SK-N-SH (cell line): ENCODE results near the gene DIPK1A. TPM values are rescaled to one million over a fixed set of nuclear protein-coding genes. Genes with fewer than 3 reads are reported as not detected.

Experiments
- CTCF ChIA-PET: fragments of 300-600, 350-600 bp; formaldehyde crosslinking; extraction: SDS; loops from one replicate; lab custom pipeline; 2021; lab: Yijun Ruan, JAX
- POLR2A ChIA-PET: fragments of 350-600 bp; sonication (Branson Sonifier 250); formaldehyde crosslinking; extraction: SDS; loops from one replicate; lab custom pipeline; 2020; ENCODE audit warnings: antibody characterized with exemption, inconsistent platforms; lab: Yijun Ruan, JAX
- DNase-seq: peaks from one replicate; pipeline ENCODE4 v3.0.0; 2012
- H2AFZ ChIP-seq: fragments of 200-600 bp; sonication (generic); 2 replicates; pipeline ENCODE4 v1.8.1; 2016; ENCODE audit warnings: antibody characterized with exemption, mild to moderate bottlenecking, low read depth
- H3F3A ChIP-seq: fragments of 200-600 bp; sonication (generic); replicated peaks from 2 replicates; pipeline ENCODE3; 2016; ENCODE audit warnings: antibody characterized with exemption, mild to moderate bottlenecking; ENCODE audit not compliant: insufficient read depth
- H3K27ac ChIP-seq, 2 experiments: fragments of 200-500 bp in 1 of 2; fragments of 200-600 bp in 1 of 2; sonication (Bioruptor generic) in 1 of 2; sonication (generic), shearing (Covaris generic) in 1 of 2; 2 replicates each; pipeline versions ENCODE4 v1.5.1 to v1.6.1; 2014 to 2016; ENCODE audit warnings: low read depth in 2 of 2, inconsistent platforms in 1 of 2, low read length in 1 of 2, mild to moderate bottlenecking in 1 of 2, mixed read lengths in 1 of 2
- H3K27me3 ChIP-seq: fragments of 200-600 bp; sonication (generic), shearing (Covaris generic); 2 replicates; pipeline ENCODE4 v1.6.1; 2016; ENCODE audit warnings: mixed run types; ENCODE audit not compliant: insufficient read depth
- H3K36me3 ChIP-seq, 2 experiments: fragments of 200-500 bp in 1 of 2; fragments of 200-600 bp in 1 of 2; sonication (Bioruptor generic) in 1 of 2; sonication (generic) in 1 of 2; replicated peaks in 1 of 2; 2 replicates each; pipeline versions ENCODE3 to v1.5.1; 2014 to 2016; ENCODE audit warnings: low read length in 1 of 2, mild to moderate bottlenecking in 1 of 2; ENCODE audit not compliant: insufficient read depth in 2 of 2, control insufficient read depth in 1 of 2
- H3K4me1 ChIP-seq, 2 experiments: fragments of 200-500 bp in 1 of 2; fragments of 200-600 bp in 1 of 2; sonication (Bioruptor generic) in 1 of 2; sonication (generic), shearing (Covaris generic) in 1 of 2; 2 replicates each; pipeline versions ENCODE4 v1.5.1 to v1.6.1; 2014 to 2016; ENCODE audit warnings: low read depth in 1 of 2, low read length in 1 of 2, mixed run types in 1 of 2; ENCODE audit not compliant: insufficient read depth in 2 of 2, control insufficient read depth in 1 of 2
- H3K4me2 ChIP-seq: fragments of 200-600 bp; sonication (generic), shearing (Covaris generic); 2 replicates; pipeline ENCODE4 v1.6.1; 2017; ENCODE audit warnings: mixed run types
- H3K4me3 ChIP-seq, 2 experiments: fragments of 200-500 bp in 1 of 2; fragments of 200-600 bp in 1 of 2; sonication (Bioruptor generic) in 1 of 2; sonication (generic), shearing (Covaris generic) in 1 of 2; 2 replicates each; pipeline versions ENCODE4 v1.5.1 to v1.8.1; 2014 to 2016; ENCODE audit warnings: low read depth in 2 of 2, inconsistent platforms in 1 of 2, low read length in 1 of 2, mild to moderate bottlenecking in 1 of 2, mixed read lengths in 1 of 2, moderate library complexity in 1 of 2
- H3K79me2 ChIP-seq: fragments of 200-600 bp; sonication (generic); 2 replicates; pipeline ENCODE4 v1.8.1; 2017; ENCODE audit warnings: mild to moderate bottlenecking; ENCODE audit not compliant: insufficient read depth
- H3K9ac ChIP-seq: fragments of 200-600 bp; sonication (generic); 2 replicates; pipeline ENCODE4 v1.6.1; 2017; ENCODE audit warnings: mixed run types
- H3K9me2 ChIP-seq: fragments of 200-600 bp; sonication (generic); 2 replicates; pipeline ENCODE4 v1.6.1; 2017; ENCODE audit warnings: mixed run types
- H3K9me3 ChIP-seq: fragments of 200-600 bp; sonication (generic); 2 replicates; pipeline ENCODE4 v1.6.1; 2017; ENCODE audit warnings: mixed run types, mild to moderate bottlenecking, moderate library complexity
- H4K20me1 ChIP-seq: fragments of 200-600 bp; sonication (generic); 2 replicates; pipeline ENCODE4 v1.6.1; 2017; ENCODE audit warnings: mild to moderate bottlenecking, mixed run types; ENCODE audit not compliant: insufficient read depth
- ELF1 ChIP-seq: IDR thresholded peaks from 2 replicates; pipeline ENCODE4 v1.4.0; 2012
- EZH2phosphoT487 ChIP-seq: fragments of 200-600 bp; sonication (generic); IDR thresholded peaks from 2 replicates; pipeline ENCODE4 v1.6.1; 2017; ENCODE audit warnings: low read depth, mixed run types, mild to moderate bottlenecking, antibody characterized with exemption, moderate library complexity, borderline replicate concordance
- FOSL2 ChIP-seq: IDR thresholded peaks from 2 replicates; pipeline ENCODE4 v1.4.0; 2012; ENCODE audit warnings: low read depth, mild to moderate bottlenecking, moderate library complexity, borderline replicate concordance
- GABPA ChIP-seq: IDR thresholded peaks from 2 replicates; pipeline ENCODE4 v1.4.0; 2012; ENCODE audit warnings: low read depth, mild to moderate bottlenecking
- IRF3 ChIP-seq: fragments of 150-350 bp; IDR thresholded peaks from 2 replicates; pipeline ENCODE4 v1.6.1; 2016; ENCODE audit warnings: mild to moderate bottlenecking, low read depth, low read length
- MEF2A ChIP-seq: IDR thresholded peaks from 2 replicates; pipeline ENCODE4 v1.4.0; 2012; ENCODE audit warnings: low read depth, borderline replicate concordance
- NFIC ChIP-seq: IDR thresholded peaks from 2 replicates; pipeline ENCODE4 v1.4.0; 2012; ENCODE audit warnings: borderline replicate concordance
- NRF1 ChIP-seq: IDR thresholded peaks from 2 replicates; pipeline ENCODE4 v1.6.1; 2012; ENCODE audit warnings: low read depth, mild to moderate bottlenecking, low read length
- POLR2AphosphoS5 ChIP-seq: IDR thresholded peaks from 2 replicates; pipeline ENCODE4 v1.6.1; 2012; ENCODE audit warnings: low read depth, low read length
- RAD21 ChIP-seq: IDR thresholded peaks from 2 replicates; pipeline ENCODE4 v1.6.1; 2012; ENCODE audit warnings: mild to moderate bottlenecking, low read length
- RFX5 ChIP-seq: IDR thresholded peaks from 2 replicates; pipeline ENCODE4 v1.6.1; 2012; ENCODE audit warnings: mild to moderate bottlenecking, improper control_type of control experiment, low read length
- SMC3 ChIP-seq: IDR thresholded peaks from 2 replicates; pipeline ENCODE4 v1.6.1; 2012; ENCODE audit warnings: low read depth, low read length, improper control_type of control experiment
- TAF1 ChIP-seq: IDR thresholded peaks from 2 replicates; pipeline ENCODE4 v1.6.1; 2012; ENCODE audit warnings: low read depth, mild to moderate bottlenecking, low read length, moderate library complexity, borderline replicate concordance
- TEAD4 ChIP-seq: IDR thresholded peaks from 2 replicates; pipeline ENCODE4 v1.4.0; 2012; ENCODE audit warnings: mild to moderate bottlenecking, borderline replicate concordance; ENCODE audit not compliant: insufficient read depth
- USF2 ChIP-seq: fragments of 150-350 bp; IDR thresholded peaks from 2 replicates; pipeline ENCODE4 v1.6.1; 2017; ENCODE audit warnings: antibody characterized with exemption, low read length, low read depth, borderline replicate concordance
- YY1 ChIP-seq: IDR thresholded peaks from 2 replicates; pipeline ENCODE4 v1.4.0; 2012; ENCODE audit warnings: low read depth, mild to moderate bottlenecking
- WGBS: methylation state at CpG from one replicate; pipeline ENCODE4 v1.1.6; 2017; ENCODE audit warnings: low lambda C conversion rate; 5-methylcytosine and 5-hydroxymethylcytosine counted together
- polyA plus RNA-seq, 3 experiments: library from polyadenylated mRNA; depleted of rRNA; stranded (reverse); fragments of >200 nt; gene quantifications; 2 replicates each; pipeline ENCODE4 v1.2.3, GENCODE V29; 2012
- TF ChIP-seq, protein P1 (sequence below): IDR thresholded peaks from 2 replicates; pipeline ENCODE4 v1.4.0; 2012; ENCODE audit warnings: low read depth, borderline replicate concordance
- TF ChIP-seq, protein P2 (sequence below): IDR thresholded peaks from 2 replicates; pipeline ENCODE4 v1.4.0; 2012; ENCODE audit warnings: low read depth

Gene DIPK1A
- polyA plus RNA-seq, 1 of the 3 experiments (the other 2 are of a cell fraction), result 3.4 TPM

DNA sequence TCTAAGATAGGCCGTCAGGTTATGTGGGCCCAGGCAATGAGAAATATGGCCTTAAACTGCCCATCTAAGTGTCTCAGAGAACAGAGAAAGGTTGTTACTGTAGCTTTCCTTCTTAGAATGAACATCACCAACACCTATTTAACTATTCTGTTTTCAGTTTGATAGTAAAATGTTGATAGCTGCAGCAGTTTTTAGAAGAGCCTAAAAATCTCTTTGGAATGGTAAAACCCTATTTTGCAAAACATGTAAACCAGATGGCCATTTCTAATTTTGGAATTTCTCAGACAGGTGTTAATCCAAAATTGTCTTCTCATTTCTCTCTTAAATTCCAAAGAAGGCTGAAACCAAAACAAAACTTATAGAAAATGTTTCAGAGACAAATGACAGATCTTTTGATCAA, 57.5 kb downstream of the DIPK1A start:
- H4K20me1 ChIP-seq, result no peaks in the 10 kb centered on the region
- H3K9ac ChIP-seq, result no peak overlapping the region
- 100% methylated on average over 1 of the region's 1 CpG for WGBS
- no peak overlapping the region for H3K27ac ChIP-seq
- H3K4me2 ChIP-seq, result no peak overlapping the region
- H3K4me3 ChIP-seq, result no peak overlapping the region
- no peak overlapping the region for H2AFZ ChIP-seq
- no peaks in the 10 kb centered on the region for H3K9me3 ChIP-seq
- POLR2A ChIA-PET, result no interaction called here
- CTCF ChIA-PET, result interaction anchor here (0.8 kb wide), 1 partner anchor 90 kb away, joined by 3 read pairs; no protein-coding TSS in a partner anchor
- no peak for DNase-seq
- peaks cover 0 to 5% of the 10 kb centered on the region in 2 experiments; a peak in 2 of 4 replicates for H3K4me1 ChIP-seq
- H3K9me2 ChIP-seq, result no peaks in the 10 kb centered on the region
- TF ChIP-seq RFX5 (no peak), USF2 (no peak)
- H3K36me3 ChIP-seq, result no peaks in the 10 kb centered on the region
- H3K79me2 ChIP-seq, result no peaks in the 10 kb centered on the region
- H3K27me3 ChIP-seq, result no peaks in the 10 kb centered on the region
- peaks cover 8% of the 10 kb centered on the region for H3F3A ChIP-seq

GRCh38 chr1:92902406-92902744, 58.9 kb downstream of the DIPK1A start:
- POLR2A ChIA-PET, result interaction anchor here (1.5 kb wide), 1 partner anchor 25 kb away, joined by 4 read pairs; no protein-coding TSS in a partner anchor
- H4K20me1 ChIP-seq, result no peaks in the 10 kb centered on the region
- no peak overlapping the region for H3K4me2 ChIP-seq
- H3K79me2 ChIP-seq, result no peaks in the 10 kb centered on the region
- no peaks in the 10 kb centered on the region for H3F3A ChIP-seq
- H3K36me3 ChIP-seq, result no peaks in the 10 kb centered on the region
- no peak overlapping the region for H3K4me3 ChIP-seq
- no peak for DNase-seq
- H3K9ac ChIP-seq, result no peak overlapping the region
- H3K9me2 ChIP-seq, result no peaks in the 10 kb centered on the region
- no peak for TF ChIP-seq GABPA
- TF ChIP-seq, protein P1, sequence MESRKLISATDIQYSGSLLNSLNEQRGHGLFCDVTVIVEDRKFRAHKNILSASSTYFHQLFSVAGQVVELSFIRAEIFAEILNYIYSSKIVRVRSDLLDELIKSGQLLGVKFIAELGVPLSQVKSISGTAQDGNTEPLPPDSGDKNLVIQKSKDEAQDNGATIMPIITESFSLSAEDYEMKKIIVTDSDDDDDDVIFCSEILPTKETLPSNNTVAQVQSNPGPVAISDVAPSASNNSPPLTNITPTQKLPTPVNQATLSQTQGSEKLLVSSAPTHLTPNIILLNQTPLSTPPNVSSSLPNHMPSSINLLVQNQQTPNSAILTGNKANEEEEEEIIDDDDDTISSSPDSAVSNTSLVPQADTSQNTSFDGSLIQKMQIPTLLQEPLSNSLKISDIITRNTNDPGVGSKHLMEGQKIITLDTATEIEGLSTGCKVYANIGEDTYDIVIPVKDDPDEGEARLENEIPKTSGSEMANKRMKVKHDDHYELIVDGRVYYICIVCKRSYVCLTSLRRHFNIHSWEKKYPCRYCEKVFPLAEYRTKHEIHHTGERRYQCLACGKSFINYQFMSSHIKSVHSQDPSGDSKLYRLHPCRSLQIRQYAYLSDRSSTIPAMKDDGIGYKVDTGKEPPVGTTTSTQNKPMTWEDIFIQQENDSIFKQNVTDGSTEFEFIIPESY, result no peak
- no peak for TF ChIP-seq YY1
- TF ChIP-seq POLR2AphosphoS5, result no peak
- no peak for TF ChIP-seq TAF1
- TF ChIP-seq ELF1, result no peak
- TF ChIP-seq EZH2phosphoT487, result no peak
- no peak for TF ChIP-seq NFIC
- TF ChIP-seq TEAD4, result no peak
- TF ChIP-seq FOSL2, result no peak
- TF ChIP-seq, protein P2, sequence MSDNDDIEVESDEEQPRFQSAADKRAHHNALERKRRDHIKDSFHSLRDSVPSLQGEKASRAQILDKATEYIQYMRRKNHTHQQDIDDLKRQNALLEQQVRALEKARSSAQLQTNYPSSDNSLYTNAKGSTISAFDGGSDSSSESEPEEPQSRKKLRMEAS, result no peak
- TF ChIP-seq SMC3, result no peak
- no peak for TF ChIP-seq MEF2A
- no peak for TF ChIP-seq IRF3
- TF ChIP-seq NRF1, result no peak
- TF ChIP-seq USF2, result no peak
- TF ChIP-seq RFX5, result no peak
- no peak for TF ChIP-seq RAD21
- WGBS, result no CpG with 5 or more reads among the region's 1 CpG
- no peaks in the 10 kb centered on the region for H3K27me3 ChIP-seq
- CTCF ChIA-PET, result interaction anchor here (1.1 to 2.0 kb wide), 5 partner anchors 11 to 57 kb away, joined by 3 to 8 read pairs (median 4); no protein-coding TSS in a partner anchor
- no peak overlapping the region for H2AFZ ChIP-seq
- no peaks in the 10 kb centered on the region for H3K9me3 ChIP-seq
- H3K4me1 ChIP-seq, result no peaks in the 10 kb centered on the region; a peak in 1 of 4 replicates
- no peak overlapping the region for H3K27ac ChIP-seq
